RPMI7951 (cell line): ENCODE results near the gene LCLAT1. TPM values are rescaled to one million over a fixed set of nuclear protein-coding genes. Genes with fewer than 3 reads are reported as not detected.
"Not testable (repeated sequence)": the region's sequence is repeated elsewhere in the genome, so short reads cannot be mapped to it uniquely, and the experiment has no call there.

Experiments used
- DNase-seq: peaks from one replicate; pipeline ENCODE4 v3.0.0-alpha.2; 2012; ENCODE audit warnings: low read depth
- total RNA-seq: library from RNA; depleted of rRNA; stranded (reverse); fragments of >200 nt; shearing (Covaris generic); gene quantifications from 2 replicates; pipeline ENCODE4 v1.2.3, GENCODE V29; 2014

Gene LCLAT1
- total RNA-seq, 1 experiment from 2014 or later = 20.3 TPM

DNA sequence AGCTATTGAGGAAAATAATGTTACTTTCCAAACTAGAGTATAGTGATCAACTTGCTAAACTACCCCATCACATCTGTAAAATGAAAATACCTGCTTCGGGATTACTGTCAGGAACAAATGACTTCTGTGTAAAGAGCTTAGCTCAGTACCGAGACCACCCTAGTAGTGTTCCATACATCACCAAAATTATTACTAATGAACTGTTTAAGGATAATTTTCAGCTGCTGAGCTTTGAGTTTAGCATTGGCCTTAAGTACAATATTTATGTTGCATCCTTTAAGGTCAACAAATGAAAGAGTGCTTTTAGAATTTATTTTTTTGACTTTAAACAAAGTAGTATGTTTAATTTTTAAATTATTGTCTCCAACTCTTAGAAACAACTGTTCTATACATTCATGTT lies 144.1 kb downstream of the LCLAT1 start:
- no peak for DNase-seq

- DNase-seq = no peak
Observed at GRCh38 chr2:30601375-30601774, 154.3 kb downstream of the LCLAT1 start.

- no peak for DNase-seq
Observed at GRCh38 chr2:30605197-30605596, 158.2 kb downstream of the LCLAT1 start.

DNA sequence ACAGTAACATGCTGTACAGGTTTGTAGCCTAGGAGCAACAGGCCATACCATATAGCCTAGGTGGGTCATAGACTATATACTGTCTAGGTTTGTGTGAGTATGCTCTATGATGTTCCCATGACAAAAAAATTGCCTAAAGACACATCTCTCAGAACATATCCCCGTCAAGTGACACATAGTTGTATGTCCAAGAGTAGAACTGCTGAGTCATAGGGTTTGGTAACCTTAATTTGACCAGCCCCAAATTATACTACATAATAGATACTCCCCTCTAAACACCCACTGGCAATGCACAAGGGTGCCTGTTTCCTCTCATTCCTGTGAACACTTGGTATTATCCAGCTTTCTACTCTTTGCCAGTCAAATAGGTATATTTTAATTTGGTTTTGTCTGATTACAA lies 161.6 kb downstream of the LCLAT1 start:
- DNase-seq = peak; percentile 37

- DNase-seq = peak; percentile 83
Observed at GRCh38 chr2:30611583-30611982, 164.5 kb downstream of the LCLAT1 start.

GRCh38 chr2:30612371-30612770 lies 165.3 kb downstream of the LCLAT1 start:
- DNase-seq = no peak

- no peak for DNase-seq
Observed at GRCh38 chr2:30613001-30613400, 166.0 kb downstream of the LCLAT1 start.

DNA sequence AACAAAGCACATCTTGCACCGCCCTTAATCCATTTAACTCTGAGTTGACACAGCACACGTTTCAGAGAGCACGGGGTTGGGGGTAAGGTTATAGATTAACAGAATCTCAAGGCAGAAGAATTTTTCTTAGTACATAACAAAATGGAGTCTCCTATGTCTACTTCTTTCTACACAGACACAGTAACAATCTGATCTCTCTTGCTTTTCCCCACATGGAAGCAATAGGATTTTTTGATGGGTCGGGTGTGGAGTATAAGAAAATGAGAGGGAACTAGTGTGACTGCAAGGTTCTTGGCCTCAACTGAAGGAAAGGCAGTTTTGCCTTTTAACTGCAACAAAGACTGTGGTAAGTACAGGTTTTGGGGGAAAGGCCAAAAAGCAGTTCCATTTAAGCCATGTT lies 167.2 kb downstream of the LCLAT1 start:
- not testable (repeated sequence) for DNase-seq

GRCh38 chr2:30615926-30616325 lies 168.9 kb downstream of the LCLAT1 start:
- no peak for DNase-seq

DNA sequence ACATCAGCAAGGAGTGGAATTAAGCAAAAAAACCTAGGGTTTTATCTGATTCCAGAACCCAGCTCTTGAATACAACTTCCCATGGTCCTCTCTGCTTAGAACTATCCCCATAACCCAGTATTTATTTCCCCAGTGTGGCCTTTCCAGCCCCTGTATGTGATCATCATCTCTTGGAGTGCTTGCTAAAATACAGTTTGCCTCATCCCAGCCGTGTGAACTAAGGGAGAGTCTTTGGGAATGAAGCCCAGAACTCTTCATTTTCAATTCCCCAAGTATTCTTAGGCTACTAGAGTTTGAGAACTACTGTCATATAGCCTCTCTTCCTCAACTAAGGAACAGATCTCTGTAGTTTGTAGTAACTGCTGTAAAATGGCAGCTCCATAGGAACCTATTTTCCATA lies 173.1 kb downstream of the LCLAT1 start:
- no peak for DNase-seq

DNA sequence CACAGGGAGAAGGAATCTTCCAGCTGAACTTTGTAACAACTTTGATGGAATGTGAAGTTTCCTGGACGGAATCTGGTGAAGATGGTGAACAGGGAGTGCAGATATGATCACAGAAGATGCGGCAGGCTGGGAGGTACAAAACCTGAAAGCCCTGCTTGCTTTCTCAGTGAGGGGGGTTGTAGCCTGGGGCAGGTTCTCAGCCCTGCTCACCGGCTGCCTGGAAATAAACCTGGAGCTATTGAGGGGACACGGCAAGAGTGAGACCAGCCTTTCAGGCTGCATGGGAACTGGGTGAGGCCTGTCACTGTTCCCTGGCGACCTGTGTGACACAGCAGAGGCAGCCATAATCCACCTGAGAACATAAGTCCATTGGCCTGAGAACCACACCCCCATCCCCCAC lies 174.8 kb downstream of the LCLAT1 start:
- no peak for DNase-seq

DNA sequence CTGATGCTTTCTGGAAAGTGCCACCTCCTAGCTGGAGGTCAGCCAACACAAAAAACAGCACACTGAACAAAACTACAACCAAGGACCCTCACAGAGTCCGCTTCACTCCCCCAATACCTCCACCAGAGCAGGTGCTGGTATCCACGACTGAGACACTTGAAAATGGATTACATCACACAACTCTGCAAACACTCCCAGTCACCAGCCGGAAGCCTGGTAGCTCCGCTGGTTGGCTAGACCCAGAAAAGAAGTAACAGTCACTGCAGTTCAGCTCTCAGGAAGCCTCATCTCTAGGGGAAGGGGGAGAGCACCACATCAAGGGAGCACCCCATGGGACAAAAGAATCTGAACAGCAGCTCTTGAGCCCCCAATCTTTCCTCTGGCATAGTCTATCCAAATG lies 175.4 kb downstream of the LCLAT1 start:
- DNase-seq = no peak

- no peak for DNase-seq
Observed at GRCh38 chr2:30625276-30625675, 178.2 kb downstream of the LCLAT1 start.

DNA sequence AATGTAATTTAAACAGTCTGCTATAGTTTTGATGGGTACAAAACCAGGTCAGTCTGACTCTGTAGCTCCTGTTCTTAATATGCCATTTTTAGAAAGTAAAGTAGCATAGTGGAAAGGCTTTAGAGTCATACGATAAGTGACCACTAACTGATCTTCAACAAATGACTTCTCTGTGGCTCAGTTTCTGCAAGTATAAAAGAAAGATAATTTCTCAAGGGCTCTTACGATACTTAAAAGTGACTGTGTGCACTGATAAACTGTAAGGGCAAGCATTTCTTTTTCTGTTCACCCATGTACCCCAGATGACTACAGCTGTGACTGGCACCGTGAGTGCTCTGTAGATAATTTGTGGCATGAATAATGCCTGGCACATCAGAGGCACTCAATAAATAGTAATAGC lies 178.7 kb downstream of the LCLAT1 start:
- DNase-seq = no peak

GRCh38 chr2:30626397-30626796 lies 179.4 kb downstream of the LCLAT1 start:
- no peak for DNase-seq

GRCh38 chr2:30627151-30627550 lies 180.1 kb downstream of the LCLAT1 start:
- DNase-seq = no peak

DNA sequence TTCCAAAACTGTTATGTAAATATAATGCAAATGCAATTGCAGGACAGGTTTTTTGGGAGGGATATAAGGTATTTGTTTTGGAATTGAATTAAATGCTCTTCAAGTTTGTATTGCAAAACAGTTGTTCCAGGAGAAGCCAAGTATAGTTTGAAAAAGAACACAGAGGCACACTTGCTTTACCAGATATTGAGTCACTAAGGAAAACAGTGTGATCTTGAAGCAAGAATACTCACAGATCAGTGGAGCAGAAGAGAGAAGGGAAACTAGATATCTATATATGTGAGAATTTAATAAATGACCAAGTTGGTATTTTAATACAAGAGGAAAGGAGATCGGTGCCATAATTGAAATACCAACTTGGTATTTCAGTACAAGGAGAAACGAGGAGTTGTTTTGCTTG lies 181.3 kb downstream of the LCLAT1 start:
- no peak for DNase-seq

DNA sequence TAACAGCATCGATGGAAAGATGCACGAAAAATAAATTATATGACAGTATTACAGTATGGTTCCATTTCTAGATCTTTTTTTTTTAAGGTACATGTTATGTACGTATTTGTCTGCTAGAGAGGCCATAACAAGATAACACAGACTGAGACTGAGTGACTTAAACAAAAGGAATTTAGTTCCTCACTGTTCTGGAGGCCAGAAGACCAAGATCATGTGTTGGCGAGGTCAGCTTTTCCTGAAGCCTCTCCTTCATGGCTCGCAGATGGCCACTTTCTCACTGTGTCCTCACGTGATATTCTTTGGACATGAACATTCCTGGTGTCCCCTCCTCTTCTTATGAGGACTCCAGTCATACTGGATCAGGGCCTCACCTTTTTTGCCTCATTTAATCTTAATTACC lies 182.8 kb downstream of the LCLAT1 start:
- DNase-seq = peak; percentile 47

GRCh38 chr2:30631051-30631671 lies 184.1 kb downstream of the LCLAT1 start:
- DNase-seq = peak; percentile 55

DNA sequence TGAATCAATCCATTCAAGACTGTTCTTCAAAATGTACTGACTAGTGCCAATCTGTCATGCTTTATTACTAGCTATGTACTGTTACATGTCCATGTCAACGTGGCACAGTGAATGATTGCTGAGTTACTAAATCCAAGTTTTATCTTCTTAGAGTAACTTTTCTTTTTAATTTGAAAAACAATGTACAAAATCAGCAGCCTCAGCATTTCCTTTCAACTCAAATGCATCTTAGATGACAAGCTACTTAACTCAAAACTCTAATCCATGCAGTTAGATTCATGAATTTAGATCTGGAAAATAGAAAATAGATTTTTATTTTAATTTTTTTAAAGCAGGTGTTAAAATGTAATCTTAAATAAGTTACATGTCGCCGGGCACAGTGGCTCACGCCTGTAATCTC lies 186.0 kb downstream of the LCLAT1 start:
- no peak for DNase-seq

DNA sequence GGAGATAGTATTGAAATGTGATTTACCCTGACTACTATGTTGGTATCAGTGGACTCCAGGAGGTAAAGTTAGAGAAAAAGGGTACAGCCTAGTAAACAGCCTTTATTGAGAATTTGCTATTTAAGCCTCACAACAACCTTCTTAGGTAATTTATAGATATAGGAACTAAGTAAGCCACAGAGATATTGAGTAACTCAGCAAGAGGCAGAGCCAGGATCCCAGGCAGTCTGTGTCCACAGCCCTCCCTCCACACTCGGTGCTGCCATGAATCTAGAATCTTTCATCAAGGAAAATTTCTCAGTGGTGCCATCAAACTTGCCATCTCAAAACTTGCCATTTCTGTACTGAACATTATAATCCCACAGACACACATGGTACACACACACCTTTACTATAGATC lies 189.3 kb downstream of the LCLAT1 start:
- no peak for DNase-seq

GRCh38 chr2:30639836-30640235 lies 192.8 kb downstream of the LCLAT1 start:
- DNase-seq = no peak

GRCh38 chr2:30641765-30642345 lies 194.8 kb downstream of the LCLAT1 start:
- no peak for DNase-seq

DNA sequence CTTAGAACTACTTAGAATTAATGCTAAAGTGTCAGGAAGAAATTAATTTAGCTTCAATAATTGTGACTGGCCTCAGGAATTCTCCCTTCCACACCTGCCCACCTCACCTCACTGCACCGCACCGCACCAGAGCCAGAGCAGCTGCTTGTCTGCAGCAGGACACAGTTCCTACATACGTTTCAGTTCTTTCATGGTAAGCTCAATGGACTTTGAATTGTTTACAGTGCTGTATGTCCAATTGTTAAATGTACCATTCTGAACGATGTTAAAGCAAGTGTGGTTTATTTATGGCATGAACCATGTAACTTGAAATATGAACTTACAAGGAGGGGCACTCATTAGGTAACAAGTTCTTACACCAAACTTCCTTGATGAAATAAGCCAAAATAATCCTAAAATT lies 196.0 kb downstream of the LCLAT1 start:
- not testable (repeated sequence) for DNase-seq
